Amygdala (tissue), 56 donors: ENCODE measurements around the gene EIF4E3.
A peak's percentile ranks its signal among the peaks of the same experiment; 100 is the strongest.

ENCODE experiments used
- DNase-seq, 56 donors: peaks; one replicate each; lab custom pipeline; 2025; lab: John Stamatoyannopoulos, UW

EIF4E3 gene

DNA sequence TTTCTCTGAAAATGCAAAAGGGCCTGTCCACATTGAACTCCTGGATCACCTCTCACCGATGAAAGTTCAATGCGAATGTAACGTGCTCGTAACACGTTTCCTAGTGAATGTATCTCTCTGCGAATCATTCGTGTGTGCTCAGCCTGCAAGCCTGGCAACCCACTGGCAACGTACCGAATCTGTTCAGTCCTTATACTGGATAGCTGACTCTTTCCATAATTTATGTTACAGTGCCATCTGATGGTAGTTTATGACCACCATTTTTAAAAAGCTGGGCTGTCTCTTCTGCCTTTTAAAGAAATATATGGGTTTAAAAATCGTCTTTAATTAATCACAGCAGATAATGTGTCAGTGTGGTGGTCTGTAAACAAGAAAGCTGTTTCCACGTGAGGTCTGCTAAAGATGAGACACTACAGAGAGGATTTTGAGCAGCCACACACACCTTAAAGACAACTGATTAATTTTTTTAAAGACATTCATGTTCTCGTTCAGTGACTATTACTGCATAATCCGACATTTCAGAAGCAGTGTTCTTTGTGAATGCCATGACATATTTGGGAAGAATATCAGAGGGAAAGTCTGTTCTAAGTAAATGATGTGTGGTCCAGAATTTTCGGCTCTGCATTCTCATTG lies 72.3 kb downstream of the EIF4E3 start:
- peak in 19 of 56 donors; percentile 2 to 57 (median 14) for DNase-seq

DNA sequence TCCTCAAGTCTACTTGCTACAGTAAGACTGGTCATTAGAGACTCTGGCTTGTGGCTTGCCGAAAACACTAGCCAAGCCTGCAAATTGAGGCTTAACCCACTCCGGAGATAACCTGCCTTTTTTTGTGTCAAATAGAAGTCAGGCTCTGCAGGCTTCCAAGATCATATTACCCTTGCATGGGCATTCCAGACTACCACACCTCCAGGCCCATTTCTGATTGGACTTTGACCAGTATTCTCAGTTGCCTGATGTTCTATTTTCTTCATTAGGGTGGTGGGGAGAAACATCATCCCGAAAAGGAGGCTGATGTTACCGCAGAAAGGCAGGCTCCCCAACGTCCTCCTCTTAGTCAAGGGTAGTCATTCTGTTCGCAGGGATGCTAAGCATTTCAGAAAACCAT lies 73.6 kb downstream of the EIF4E3 start:
- no peak for DNase-seq

- DNase-seq, result no peak
Observed at GRCh38 chr3:71650372-71650771, 74.8 kb downstream of the EIF4E3 start.

GRCh38 chr3:71649757-71650156 lies 75.4 kb downstream of the EIF4E3 start:
- DNase-seq, result no peak

GRCh38 chr3:71647751-71648150 lies 77.5 kb downstream of the EIF4E3 start:
- DNase-seq, result no peak

DNA sequence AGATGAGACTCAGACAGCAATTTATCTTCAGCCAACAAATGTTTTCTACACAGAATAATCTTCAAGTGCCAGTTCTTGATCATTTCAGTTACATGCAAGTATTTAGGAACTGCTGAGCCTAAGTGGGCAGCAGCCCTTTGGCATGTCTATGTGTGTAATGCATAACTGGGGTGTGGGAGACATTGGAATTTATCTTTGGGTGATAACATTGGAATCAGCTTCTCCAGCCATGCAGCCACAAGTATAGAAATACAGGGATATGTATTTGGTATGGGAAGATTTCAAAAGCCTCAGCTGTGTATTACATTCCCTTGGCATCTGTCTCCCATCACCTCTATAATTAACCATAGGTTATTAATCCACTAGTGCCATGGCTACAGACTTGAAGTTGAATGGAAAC lies 78.2 kb downstream of the EIF4E3 start:
- DNase-seq, result no peak

- DNase-seq, result no peak
Observed at GRCh38 chr3:71645140-71645539, 80.1 kb downstream of the EIF4E3 start.

- no peak for DNase-seq
Observed at GRCh38 chr3:71641674-71642073, 83.5 kb downstream of the EIF4E3 start.

GRCh38 chr3:71640331-71640983 lies 84.7 kb downstream of the EIF4E3 start:
- DNase-seq, result no peak

- DNase-seq, result no peak
Observed at GRCh38 chr3:71636482-71636881, 88.7 kb downstream of the EIF4E3 start.

DNA sequence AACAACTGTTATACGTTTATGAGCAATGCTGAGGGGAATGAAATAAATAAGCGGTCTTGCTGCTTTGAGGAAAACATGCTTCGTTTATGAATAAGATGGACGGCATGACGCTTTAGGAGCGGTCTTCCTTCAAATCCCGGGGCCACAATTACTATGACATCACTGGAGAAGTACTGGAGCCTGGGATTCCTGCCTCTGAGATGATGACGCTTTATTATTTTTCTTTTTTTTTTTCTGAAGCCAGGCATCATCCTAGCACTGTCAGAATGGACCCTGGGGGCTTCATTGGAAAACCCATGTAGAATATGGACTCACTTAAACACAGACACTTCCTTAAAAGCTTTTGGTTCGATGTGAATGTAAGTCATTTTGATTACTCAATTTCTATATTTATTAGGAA lies 89.2 kb downstream of the EIF4E3 start:
- no peak for DNase-seq

DNA sequence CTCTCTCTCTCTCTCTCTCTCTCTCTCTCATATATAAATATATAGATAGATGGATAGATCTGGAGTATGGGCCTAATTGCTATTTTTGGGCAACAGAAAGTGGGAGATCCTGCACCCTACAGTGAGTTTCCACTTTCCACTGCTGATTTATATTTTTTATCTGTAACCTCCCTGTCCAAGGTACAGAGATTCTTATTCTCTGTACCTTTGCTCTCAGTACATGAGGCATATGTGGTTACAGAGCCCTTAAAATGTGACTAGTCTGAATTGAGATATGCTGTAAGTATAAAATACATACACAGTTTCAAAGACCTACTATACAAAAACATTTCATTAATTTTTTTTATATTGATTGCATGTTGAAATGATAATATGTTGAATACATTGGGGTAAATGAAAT lies 90.5 kb downstream of the EIF4E3 start:
- no peak for DNase-seq

DNA sequence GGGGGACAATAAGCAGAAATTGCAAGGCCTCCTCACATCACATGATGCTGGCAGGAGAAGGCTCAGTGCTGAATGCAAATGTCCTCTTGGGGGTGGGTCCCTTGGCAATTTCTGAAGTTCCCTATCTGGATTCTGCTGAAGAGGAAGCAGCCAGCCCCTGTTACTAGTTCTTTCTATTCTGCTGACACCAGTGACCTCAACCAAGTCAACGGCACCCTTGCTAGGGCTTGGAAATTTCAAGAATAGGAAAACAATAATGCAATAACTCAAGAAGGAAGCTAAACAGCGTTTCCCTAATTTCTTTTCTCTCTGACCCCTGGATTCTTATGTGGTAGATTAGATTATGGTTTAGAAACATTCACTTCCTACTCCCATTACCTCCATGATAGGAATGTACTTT lies 95.5 kb downstream of the EIF4E3 start:
- no peak for DNase-seq

DNA sequence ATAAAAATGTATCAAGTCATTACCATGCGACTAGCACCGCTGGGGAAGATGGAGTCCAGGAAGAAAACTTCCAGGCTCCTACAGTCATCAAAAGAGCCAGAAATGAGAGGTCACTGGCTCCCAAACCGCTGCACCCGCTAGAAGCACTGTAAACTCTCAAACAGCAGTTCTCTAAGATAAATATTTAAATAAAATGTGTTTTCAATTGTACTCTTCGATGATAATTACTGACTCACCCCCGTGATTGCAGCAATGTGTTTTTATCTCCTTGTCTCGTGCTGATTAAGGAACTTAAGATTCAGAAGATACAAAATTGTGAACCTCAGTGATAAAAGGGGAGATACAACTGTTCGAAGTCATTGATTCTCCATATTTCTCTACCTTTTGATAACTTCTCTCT lies 95.9 kb downstream of the EIF4E3 start:
- no peak for DNase-seq

DNA sequence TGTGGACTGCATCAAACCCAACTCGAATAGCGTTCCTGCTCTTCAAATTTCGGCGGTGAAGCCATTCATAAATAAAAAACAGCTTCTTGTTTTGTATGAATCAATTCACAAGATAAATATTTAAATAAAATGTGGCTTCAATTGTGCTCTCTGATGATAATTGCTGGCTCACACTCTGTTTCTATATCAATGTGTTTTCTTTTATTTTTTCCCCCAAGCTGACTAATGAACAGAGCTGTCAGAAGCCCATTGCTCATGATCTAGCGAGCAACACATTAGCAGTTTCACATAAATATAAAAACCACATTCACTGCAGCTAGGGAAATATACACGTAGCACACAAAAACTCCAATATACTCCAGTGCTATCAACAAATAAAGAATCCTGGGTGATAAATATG lies 96.7 kb downstream of the EIF4E3 start:
- DNase-seq, result no peak

- DNase-seq, result no peak
Observed at GRCh38 chr3:71625676-71626075, 99.5 kb downstream of the EIF4E3 start.
